Gastroesophageal sphincter (tissue), 3 donors: ENCODE measurements around the gene NBAS.

Experiments used
- EP300 ChIP-seq: sonication (generic); formaldehyde crosslinking; IDR thresholded peaks from one replicate; pipeline ENCODE4 v1.6.1; 2017; ENCODE audit warnings: antibody characterized with exemption, mild to moderate bottlenecking
- POLR2A ChIP-seq, 2 donors: fragments of 450-650 bp; IDR thresholded peaks; one replicate each; pipeline ENCODE4 v1.6.1; 2017; ENCODE audit warnings: antibody characterized with exemption in 2 of 2, mild to moderate bottlenecking in 2 of 2, moderate library complexity in 1 of 2
- TF ChIP-seq, protein P1 (sequence below), 4 experiments: fragments of 200-600 bp in 2 of 4; fragments of 450-650 bp in 2 of 4; sonication (generic) in 1 of 4; IDR thresholded peaks; one replicate each; pipeline ENCODE4 v1.5.1; 2017 to 2019; ENCODE audit warnings: antibody characterized with exemption in 4 of 4, mild to moderate bottlenecking in 2 of 4, moderate library complexity in 2 of 4

DNA sequence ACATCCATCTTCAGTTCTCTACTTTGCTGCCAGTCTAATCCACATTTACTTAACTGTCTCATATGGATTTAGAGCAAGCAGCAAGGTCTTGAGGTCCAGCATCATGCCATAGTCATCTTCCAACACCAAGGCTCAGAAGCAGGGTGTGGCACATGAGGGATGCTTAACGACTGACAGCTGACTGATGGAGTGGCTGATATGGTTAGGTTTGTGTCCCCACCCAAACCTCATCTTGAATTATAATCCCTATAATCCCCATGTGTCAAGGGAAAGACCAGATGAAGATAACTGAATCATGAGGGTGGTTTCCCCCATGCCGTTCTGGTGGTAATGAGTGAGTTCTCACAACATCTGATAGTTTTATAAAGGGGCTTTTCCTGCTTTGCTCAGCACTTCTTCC is 257.3 kb downstream of the NBAS start:
- TF ChIP-seq, protein P1, sequence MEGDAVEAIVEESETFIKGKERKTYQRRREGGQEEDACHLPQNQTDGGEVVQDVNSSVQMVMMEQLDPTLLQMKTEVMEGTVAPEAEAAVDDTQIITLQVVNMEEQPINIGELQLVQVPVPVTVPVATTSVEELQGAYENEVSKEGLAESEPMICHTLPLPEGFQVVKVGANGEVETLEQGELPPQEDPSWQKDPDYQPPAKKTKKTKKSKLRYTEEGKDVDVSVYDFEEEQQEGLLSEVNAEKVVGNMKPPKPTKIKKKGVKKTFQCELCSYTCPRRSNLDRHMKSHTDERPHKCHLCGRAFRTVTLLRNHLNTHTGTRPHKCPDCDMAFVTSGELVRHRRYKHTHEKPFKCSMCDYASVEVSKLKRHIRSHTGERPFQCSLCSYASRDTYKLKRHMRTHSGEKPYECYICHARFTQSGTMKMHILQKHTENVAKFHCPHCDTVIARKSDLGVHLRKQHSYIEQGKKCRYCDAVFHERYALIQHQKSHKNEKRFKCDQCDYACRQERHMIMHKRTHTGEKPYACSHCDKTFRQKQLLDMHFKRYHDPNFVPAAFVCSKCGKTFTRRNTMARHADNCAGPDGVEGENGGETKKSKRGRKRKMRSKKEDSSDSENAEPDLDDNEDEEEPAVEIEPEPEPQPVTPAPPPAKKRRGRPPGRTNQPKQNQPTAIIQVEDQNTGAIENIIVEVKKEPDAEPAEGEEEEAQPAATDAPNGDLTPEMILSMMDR (IDR thresholded peaks at IDR 0.05): no peak
- TF ChIP-seq POLR2A (IDR thresholded peaks at IDR 0.05) (no peak), EP300 (no peak)
